ENCODE data around the gene RRBP1.

The RRBP1 gene

GRCh38 chr20:17637413-17637780, 44.6 kb downstream of the RRBP1 start:
- no peaks in the 10 kb centered on the region for H3K27me3 ChIP-seq (replicated peaks; ENCODE audit: insufficient read depth, low read length)
- no peak overlapping the region for H3K9ac ChIP-seq (ENCODE audit: low read length)
- H3F3A ChIP-seq (ENCODE audit: insufficient read depth, low read length), result no peaks in the 10 kb centered on the region
- no peaks in the 10 kb centered on the region for H3K9me2 ChIP-seq (replicated peaks; ENCODE audit: insufficient read depth, low read length)
- H3K4me2 ChIP-seq (ENCODE audit: low read depth, low read length), result no peak overlapping the region
- no peak for DNase-seq
- peaks cover 9% of the 10 kb centered on the region for H4K20me1 ChIP-seq (ENCODE audit: insufficient read depth, low read length)
- peaks cover 34% of the 10 kb centered on the region for H3K36me3 ChIP-seq (replicated peaks; ENCODE audit: insufficient read depth, low read length)
- no peak overlapping the region for H3K4me3 ChIP-seq (ENCODE audit: low read length)
- TF ChIP-seq EZH2 (optimal IDR thresholded peaks at IDR 0.05; ENCODE audit: low read depth, low read length) (no peak), EZH2phosphoT487 (IDR thresholded peaks at IDR 0.05; ENCODE audit: low read length) (no peak), CTCF (IDR thresholded peaks at IDR 0.05; ENCODE audit: low read length) (no peak)
- H2AFZ ChIP-seq (ENCODE audit: low read length), result no peak overlapping the region
- H3K4me1 ChIP-seq (ENCODE audit: low read length), result no peaks in the 10 kb centered on the region
- no peak overlapping the region for H3K27ac ChIP-seq (ENCODE audit: low read length)
- peaks cover 98% of the 10 kb centered on the region for H3K79me2 ChIP-seq (ENCODE audit: low read length)
- H3K9me3 ChIP-seq (replicated peaks; ENCODE audit: insufficient read depth, low read length), result no peaks in the 10 kb centered on the region

GRCh38 chr20:17636523-17637412, 45.3 kb downstream of the RRBP1 start:
- no peaks in the 10 kb centered on the region for H3K4me1 ChIP-seq (ENCODE audit: low read length)

GRCh38 chr20:17635332-17636244, 46.5 kb downstream of the RRBP1 start:
- no peaks in the 10 kb centered on the region for H3K9me2 ChIP-seq (replicated peaks; ENCODE audit: insufficient read depth, low read length)
- H3K79me2 ChIP-seq (ENCODE audit: low read length), result peaks cover 98% of the 10 kb centered on the region
- H3K36me3 ChIP-seq (replicated peaks; ENCODE audit: insufficient read depth, low read length), result peaks cover 27% of the 10 kb centered on the region
- H4K20me1 ChIP-seq (ENCODE audit: insufficient read depth, low read length), result no peaks in the 10 kb centered on the region; the same call in none of the 2 replicates
- H3F3A ChIP-seq (ENCODE audit: insufficient read depth, low read length), result no peaks in the 10 kb centered on the region
- H3K4me2 ChIP-seq (ENCODE audit: low read depth, low read length), result no peak overlapping the region
- H3K4me1 ChIP-seq (ENCODE audit: low read length), result no peaks in the 10 kb centered on the region
- H3K4me3 ChIP-seq (ENCODE audit: low read length), result no peak overlapping the region
- no peak overlapping the region for H2AFZ ChIP-seq (ENCODE audit: low read length)
- DNase-seq, result no peak
- H3K9me3 ChIP-seq (replicated peaks; ENCODE audit: insufficient read depth, low read length), result no peaks in the 10 kb centered on the region
- no peaks in the 10 kb centered on the region for H3K27me3 ChIP-seq (replicated peaks; ENCODE audit: insufficient read depth, low read length)
- H3K9ac ChIP-seq (ENCODE audit: low read length), result no peak overlapping the region
- no peak overlapping the region for H3K27ac ChIP-seq (ENCODE audit: low read length)
- TF ChIP-seq CTCF (IDR thresholded peaks at IDR 0.05; ENCODE audit: low read length), result no peak
- no peak for TF ChIP-seq EZH2phosphoT487 (IDR thresholded peaks at IDR 0.05; ENCODE audit: low read length)
- no peak for TF ChIP-seq EZH2 (optimal IDR thresholded peaks at IDR 0.05; ENCODE audit: low read depth, low read length)

More at GRCh38 chr20:17636523-17637412, 45.3 kb downstream of the RRBP1 start:
- Histone ChIP-seq H3K4me2 (ENCODE audit: low read depth, low read length) (no peak overlapping the region), H3K79me2 (ENCODE audit: low read length) (peaks cover 98% of the 10 kb centered on the region), H3K27ac (ENCODE audit: low read length) (no peak overlapping the region), H3K9me2 (replicated peaks; ENCODE audit: insufficient read depth, low read length) (no peaks in the 10 kb centered on the region), H3K9me3 (replicated peaks; ENCODE audit: insufficient read depth, low read length) (no peaks in the 10 kb centered on the region), H3K9ac (ENCODE audit: low read length) (no peak overlapping the region), H4K20me1 (ENCODE audit: insufficient read depth, low read length) (peaks cover 5% of the 10 kb centered on the region), H2AFZ (ENCODE audit: low read length) (no peak overlapping the region), H3F3A (ENCODE audit: insufficient read depth, low read length) (no peaks in the 10 kb centered on the region), H3K36me3 (replicated peaks; ENCODE audit: insufficient read depth, low read length) (peaks cover 33% of the 10 kb centered on the region), H3K4me3 (ENCODE audit: low read length) (no peak overlapping the region), H3K27me3 (replicated peaks; ENCODE audit: insufficient read depth, low read length) (no peaks in the 10 kb centered on the region)
- no peak for DNase-seq
- no peak for TF ChIP-seq EZH2phosphoT487 (IDR thresholded peaks at IDR 0.05; ENCODE audit: low read length)
- TF ChIP-seq CTCF (IDR thresholded peaks at IDR 0.05; ENCODE audit: low read length), result no peak
- no peak for TF ChIP-seq EZH2 (optimal IDR thresholded peaks at IDR 0.05; ENCODE audit: low read depth, low read length)
